HG03175 (cell line): ENCODE data around the gene PGAM2.
"Not testable (repeated sequence)": the region's sequence is repeated elsewhere in the genome, so short reads cannot be mapped to it uniquely, and the experiment has no call there.

Experiments
- ATAC-seq: cut with Tn5 transposase; IDR thresholded peaks from one replicate; pipeline ENCODE4 v1.9.1; 2021; ENCODE audit warnings: mild to moderate bottlenecking, moderate library complexity; ENCODE audit not compliant: unreplicated experiment

Gene PGAM2

DNA sequence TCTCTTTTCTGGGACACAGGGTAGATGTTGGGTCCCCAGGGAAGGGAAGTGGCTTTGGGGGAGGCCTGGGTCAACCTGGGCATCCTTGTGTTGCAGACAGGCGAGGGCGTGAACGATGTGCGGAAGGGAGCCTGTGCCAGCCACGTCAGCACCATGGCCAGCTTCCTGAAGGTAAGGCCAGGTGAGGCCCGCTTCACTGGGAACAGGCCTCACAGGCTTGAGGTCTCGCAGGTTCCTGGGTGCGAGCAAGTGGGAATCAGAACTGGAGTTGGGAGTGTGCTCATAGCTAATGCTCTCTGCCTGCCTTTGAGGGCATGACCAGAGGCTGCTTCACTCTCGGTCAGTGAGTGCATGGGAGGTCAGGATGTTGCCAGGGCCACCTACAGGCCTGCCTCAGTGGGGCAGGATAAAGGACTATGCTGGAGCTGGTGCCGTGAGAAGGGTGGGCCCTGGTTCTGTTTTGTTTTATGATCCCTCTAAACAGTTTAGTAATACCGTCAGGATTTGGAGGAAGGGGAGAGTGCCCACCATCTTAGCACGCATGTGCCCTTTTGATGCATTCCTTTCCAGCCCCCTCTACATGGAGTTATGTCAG is 12.5 kb downstream of the PGAM2 start:
- no peak for ATAC-seq

DNA sequence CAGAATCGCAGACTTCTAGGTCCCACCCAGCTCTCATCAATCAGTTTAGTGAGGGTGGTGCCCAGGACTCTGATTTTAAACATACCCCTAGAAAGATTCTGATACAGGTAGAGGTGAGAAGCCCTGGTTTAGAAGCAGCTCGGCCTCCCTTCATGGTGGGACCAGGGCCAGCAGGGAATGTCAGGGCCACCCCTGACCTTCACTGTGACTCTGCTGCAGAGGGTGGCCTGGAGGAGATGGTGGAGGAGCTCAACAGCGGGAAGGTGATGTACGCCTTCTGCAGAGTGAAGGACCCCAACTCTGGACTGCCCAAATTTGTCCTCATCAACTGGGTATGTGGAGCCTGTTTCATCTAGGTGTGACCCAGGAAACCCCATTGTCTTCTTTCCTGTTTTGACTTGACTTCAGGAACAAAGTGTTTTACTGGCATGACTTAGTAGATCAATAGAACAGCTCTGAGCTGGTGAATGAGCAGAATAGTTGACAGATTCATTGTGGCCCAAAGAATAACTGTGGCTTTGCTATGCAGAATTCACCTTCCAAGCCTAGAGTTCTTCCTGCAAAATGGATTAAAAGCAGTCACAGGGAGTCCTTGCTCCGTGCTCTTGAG is 13.7 kb downstream of the PGAM2 start:
- no peak for ATAC-seq

DNA sequence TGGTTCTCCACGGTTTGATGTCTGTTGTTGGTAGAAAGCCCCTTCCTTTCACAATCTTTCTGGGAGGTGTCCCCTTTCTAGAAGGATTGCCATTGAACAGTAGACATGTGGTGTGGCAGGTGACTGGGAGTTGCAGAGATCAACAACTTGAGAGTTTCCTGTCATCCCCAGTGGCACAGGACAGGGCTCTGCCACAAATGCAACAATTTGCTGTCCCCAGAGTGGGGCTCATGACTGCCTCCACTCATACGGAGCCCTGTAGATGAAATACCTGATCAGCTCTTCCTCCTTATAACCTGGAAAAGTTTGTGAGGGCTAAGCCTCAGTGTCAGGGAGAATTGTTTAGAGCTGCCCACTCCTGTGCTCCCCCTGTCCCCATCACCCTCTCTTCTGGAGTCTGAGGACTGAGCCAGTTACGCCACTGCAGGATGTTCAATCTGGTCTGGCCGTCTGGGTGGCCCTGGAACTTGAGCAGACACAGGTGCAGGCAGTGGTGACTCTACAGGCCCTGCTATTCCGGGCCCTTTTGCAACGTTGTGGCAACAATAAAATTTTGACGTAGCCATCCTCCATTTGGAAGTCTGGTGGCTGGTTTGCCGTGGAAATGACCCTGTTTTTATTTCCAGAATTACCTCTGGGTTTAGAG is 14.3 kb downstream of the PGAM2 start:
- ATAC-seq = no peak

DNA sequence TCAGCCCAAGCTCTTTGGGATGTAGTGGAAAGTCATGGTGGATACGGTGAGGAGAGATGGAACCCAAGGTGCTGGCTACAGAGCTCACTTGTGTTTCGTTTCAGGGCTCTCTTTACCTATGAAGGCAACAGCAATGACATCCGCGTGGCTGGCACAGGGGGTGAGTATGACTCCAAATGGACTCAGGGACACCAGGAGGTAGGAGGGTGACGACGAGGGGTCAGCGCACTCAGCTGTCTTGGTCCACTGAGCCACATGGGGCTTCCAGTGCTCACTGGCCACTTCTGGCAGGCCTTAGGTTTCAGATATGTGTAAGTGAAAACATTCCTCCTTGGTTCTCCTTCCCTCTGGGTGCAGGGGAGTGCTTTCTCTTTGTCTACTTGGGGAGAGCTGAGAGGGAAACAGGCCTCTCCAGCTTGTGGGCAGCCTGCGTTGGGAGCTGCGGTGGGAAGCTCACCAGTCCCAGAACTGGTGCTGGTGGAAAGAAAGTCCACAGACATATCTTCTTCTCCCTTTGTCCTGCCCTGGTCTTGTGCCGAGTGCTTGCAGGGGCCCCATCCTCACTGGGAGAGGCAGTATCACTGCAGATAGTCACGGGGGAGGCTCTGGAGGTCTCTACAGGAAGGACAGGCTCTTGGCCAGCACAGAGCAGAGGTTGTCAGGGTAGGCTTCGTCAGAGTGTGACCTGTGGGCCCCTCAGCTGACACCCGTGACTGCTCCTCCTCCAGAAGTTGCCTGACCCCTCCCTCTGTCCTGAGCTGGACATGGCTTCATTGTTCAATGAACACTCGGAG is 15.0 kb downstream of the PGAM2 start:
- no peak for ATAC-seq

DNA sequence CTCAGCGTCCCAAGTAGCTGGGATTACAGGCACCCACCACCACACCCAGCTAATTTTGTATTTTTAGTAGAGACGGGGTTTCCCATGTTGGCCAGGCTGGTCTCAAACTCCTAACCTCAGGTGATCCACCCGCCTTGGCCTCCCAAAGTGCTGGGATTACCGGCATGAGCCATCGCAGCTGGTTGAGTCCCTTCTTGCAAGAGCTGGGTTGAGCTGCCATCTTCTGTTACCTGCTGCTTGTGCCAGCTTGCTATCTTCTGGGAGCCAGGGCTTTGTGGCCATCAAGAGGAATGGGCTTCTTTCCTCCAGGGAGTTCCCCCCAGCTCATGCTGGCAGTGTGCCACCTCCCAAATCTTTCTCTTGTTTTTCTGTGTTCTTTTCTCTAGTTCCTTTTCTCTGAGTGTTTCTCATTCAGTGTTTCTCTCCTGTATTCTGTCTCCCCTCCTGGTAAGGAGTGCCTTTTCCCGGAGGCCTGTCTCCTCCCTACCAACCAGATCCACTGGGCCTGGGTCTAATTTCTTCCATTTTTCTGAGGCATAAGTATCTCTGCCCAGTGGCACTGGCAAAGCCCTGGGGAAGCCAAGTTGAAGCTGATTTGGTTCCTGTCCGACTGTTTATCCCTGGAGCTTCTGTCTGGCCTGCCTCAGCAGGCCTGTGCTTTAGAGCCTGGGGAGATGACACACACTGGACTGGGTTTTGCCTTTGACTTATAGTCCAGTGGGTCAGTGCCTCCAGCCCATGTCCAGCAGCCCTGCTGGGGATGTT is 17.2 kb downstream of the PGAM2 start:
- no peak for ATAC-seq

DNA sequence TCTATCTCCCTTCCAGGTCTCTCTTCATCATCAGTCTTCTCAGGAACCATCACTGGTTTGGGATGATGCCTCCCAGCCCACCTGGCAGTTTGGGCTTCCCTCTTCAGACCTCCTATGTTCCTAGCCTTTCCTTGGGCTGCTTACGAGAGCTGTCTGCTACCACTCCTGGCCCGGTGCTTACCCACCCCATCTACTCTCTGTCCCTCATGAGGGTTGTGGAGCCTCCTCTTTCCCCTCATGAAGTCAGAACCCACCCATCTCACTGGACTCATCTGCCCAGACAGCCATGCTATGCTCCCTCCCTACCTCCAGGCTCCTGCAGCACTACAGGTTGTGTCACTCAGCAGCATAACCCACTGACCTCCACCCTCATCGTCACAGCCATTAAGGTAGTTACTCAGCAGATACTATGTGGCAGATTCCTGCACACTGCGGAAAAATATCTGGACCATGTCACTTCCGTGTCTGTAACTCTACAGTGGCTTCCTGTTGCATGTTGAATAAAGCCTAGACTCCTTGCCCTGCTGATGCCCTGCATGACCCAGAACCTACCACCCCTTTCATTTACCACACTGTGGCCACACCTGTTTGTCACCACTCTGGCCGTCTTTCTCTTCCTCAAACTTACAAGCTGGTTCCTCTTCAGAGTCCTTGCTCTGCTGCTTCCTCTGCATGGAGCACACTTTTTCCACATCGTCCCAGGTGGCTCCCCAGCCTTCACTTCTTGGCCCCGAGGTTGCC is 18.9 kb downstream of the PGAM2 start:
- peak; percentile 73 for ATAC-seq

DNA sequence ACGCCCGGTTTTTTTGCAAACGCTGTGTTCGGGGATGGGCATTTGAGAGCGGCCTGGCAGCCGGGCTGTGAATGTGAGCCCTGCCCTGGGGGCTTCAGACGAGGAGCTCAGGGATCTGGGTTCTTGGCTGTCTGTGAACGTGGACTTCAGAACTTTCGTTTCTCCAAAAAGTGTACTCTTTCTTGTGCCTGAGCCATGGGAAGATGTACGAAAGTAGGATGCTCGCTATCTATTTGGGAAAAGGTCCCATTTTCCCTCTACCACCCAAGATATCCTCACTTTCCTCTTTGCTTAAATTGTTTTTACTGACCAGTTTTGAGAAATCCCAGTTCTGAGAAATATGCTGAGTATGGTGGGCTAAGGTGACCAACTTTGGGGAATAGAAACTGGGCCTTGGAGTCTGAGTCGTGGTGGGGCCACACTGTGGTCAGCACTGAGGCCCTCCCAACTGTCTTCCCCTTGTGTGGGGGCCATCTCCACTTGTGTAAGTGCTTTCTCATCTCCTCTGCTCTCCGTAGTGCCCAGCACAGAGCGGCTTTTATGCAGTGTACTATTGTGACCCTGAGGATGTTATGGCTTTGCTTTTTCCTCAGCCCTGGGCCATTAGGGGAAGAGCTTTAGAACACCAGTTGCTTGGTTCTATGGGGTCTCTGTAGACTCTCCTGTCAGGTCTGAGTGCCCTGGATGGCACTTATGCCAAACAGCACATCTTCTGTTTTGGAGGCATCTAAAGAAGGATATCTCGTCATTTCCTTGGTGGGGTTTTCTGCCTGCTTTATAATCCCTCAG is 19.9 kb downstream of the PGAM2 start:
- no peak for ATAC-seq

DNA sequence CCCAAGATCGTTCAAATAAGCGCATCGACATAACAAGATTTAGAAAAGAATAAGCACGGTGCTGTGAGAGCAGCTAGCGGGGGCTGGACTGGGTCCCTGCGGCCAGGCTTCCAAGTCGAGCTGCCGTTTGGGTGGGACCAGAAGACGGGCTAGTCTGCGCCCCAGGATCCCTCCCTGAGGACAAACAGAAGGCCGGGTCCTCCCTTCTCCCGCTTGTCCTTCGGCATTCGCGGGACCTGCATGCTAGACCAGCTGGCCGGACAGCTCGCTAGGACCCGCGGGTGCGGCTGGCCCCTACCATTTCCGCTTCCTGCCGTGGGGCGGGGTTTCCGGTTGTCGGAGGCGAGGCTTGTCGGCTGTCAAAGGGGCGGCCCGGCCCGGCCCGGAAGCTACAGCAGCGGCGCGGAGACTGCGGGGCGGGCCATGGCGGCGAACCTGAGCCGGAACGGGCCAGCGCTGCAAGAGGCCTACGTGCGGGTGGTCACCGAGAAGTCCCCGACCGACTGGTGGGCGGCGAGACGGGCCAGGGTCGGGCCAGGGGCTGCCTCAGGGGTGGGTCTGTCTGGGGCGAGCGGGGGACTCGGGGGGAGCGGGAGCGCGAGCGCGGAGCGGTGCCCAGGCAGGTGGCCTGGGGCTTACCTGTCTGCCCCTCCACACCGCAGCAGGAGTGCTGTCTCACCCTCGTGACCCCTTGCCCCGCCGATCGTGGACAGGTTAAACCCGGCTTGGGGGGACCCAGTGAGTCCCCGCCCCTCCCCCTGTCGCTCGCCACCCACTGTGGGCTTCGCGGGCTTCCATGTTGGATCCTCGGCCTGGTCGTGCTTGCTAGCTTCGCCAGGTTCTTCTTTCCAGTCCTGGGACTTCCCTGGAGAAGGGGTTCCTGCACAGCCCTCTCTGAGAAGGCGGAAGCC is 20.8 kb downstream of the PGAM2 start, which contains the start of gene DBNL:
DBNL (plus strand) TSS at position 388 of the 911 bp plus-strand sequence; CDS start at position 424, 36 bp downstream.
- peak; percentile 66 for ATAC-seq

DNA sequence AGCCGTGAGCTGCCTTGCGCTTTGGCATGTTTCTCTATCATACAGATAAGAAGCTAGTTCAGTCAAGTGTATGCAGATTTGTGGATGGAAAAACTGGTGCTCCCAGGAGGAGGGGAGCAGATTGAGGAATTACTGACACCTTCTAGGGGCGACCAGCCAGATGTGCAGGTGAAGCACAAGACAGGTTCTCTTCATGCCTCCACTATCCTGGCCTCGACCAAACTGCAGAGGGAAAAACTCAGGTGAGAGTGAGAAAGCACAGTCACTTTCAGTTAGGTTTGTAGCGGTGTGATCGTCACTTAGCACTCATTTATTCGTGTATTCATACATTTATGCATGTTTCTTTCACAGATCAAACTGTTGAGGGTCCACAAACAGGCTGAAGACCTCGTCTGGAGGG is 21.5 kb downstream of the PGAM2 start:
- ATAC-seq = no peak

DNA sequence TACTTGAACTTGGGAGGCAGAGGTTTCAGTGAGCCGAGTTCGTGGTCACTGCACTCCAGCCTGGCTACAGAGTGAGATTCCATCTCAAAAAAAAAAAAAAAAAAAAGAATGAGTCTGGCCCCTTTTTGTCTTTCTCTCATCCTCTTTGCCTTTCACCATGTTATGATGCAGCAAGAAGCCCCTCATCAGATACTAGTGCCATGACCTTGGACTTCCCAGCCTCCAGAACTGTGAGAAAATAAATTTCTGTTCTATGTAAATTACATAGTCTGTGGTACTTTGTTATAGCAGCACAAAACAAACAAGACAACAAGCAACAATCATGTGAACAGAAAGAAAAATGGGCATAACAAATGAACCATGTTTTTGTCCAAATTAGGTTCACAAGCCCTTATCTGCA is 23.1 kb downstream of the PGAM2 start:
- ATAC-seq = no peak

DNA sequence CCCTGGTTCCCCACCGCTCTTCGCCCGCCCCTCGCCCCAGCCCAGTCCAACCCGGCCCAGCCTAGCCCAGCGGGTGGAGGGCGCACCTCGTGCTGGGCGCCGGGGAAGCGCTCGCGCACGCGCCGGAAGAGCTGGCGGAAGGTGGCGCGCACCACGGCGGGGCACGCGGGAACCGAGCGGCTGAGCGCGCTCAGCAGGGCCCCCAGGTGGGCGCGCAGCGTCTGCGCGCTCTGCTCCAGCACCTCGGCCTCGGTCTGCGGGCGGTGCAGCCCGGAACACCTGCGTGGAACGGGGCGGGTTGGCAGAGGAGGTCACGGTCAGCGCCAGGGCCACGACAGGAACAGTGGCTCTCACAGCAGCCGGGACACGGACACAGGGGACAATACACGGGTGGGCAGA is 24.9 kb downstream of the PGAM2 start:
- ATAC-seq = peak; percentile 39

DNA sequence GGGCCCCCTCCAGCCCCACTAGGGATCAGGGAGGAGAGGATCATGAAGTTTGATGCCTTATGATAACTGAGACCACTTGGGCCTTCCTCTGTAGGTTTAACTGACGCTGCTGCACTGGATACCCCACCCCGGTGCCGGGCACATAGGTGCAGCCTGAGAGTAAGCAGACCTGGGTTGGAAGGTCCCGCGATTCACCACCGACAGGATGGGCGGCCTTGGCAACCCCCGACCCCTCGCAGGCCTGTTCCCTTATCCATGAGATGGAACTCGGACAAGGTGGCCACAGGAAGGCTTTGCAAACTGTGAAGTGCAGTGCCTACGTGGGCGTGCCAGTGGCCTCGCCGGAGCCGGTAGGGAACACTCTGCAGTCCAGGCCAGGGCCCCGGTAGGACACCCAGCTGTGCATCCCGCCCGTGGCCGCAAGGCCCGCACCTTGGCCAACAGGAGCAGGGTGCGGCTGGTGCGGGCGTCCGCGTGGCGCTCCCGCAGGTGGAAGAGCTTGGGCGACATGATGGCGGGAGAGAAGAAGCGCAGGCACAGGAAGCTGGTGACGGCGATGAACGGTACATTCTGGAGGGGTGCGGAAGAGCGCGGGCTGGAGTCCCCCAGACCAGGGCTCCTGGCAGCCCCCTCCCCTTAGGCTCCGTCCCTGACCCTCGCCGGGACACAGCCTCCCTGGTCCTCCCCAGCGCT is 25.4 kb downstream of the PGAM2 start:
- peak; percentile 17 for ATAC-seq

DNA sequence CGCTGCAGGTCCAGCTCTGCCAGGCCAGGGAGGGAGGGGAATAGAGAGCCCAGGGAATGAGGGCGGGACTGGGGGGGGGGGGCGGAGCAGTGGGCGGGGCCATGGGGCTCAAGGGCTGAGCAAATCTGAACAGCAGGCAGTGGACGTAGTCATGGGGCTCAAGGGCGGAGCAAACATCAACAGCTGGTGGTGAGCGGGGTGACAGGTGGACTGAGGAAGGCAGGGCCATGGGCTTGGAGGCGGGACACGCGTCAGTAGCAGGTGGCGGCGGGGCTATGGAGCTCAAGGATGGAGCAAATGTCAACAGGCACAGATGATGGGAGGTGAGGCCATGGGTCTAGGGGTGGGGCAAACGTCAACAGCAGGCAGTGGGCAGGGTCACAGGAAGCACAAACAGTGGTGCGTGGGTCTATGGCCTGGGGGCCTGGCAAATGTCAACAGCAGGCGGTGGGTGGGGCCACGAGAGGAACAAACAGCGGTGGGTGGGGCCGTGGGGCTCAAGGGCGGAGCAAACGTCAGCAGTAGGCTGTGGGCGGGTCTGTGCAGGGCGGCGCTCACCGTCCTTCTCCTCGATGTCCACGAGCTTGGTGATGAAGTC is 26.3 kb downstream of the PGAM2 start:
- ATAC-seq = peak; percentile 64

DNA sequence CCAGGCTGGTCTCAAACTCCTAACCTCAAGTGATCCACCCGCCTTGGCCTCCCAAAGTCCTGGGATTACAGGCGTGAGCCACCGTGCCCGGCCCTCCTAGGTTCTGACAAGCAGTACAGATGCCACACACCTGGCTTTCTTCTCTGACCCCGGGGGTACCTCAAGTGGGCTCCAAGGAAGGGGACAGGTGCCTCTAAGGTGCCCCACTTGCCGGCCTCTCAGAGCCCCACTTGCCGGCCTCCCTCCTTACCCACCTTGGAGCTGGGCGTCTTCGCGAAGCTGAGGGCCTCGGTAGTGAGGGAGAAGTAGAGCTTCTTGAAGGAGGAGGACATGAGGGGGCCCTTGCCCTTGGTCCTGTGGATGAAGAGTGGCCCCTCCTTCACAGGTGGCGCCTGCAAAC is 26.8 kb downstream of the PGAM2 start:
- ATAC-seq = not testable (repeated sequence)

DNA sequence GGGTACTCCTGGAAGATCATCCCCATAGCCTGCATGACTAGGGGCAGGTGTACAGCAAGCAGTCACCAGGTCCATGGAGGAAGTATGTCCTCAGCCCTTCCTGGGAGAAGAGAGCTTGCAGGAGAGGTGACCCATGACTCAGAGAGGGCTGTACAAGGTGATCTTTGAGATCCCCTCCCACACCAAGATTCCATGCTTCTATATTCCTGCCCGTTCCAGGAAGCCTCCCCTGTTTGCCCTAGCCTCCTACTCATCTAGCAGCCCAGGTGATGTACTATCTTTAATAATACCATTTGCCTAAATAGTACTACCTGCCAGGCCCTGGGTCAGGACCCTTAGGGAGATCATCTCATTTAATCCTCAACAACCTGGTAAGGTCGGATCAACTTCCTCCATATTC is 27.4 kb downstream of the PGAM2 start:
- not testable (repeated sequence) for ATAC-seq

DNA sequence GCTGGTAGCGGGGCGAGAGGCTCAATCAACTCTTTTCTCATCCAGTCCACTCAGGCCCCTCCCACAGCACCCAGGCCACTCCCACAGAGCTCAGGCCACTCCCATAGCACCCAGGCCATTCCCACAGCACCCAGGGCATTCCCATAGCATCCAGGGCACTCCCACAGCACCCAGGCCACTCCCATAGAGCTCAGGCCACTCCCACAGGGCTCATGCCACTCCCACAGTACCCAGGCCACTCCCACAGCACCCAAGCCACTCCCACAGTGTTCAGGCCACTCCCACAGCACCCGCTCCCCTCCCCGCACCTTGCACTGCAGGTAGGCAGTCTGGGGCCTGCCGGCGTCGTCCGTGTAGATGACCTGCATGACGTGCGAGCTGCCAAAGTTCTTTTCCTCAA is 29.0 kb downstream of the PGAM2 start:
- not testable (repeated sequence) for ATAC-seq
